Activated CD4-positive, alpha-beta T cell treated with anti-CD3 and anti-CD28 coated beads, Interleukin-2, Interleukin-4, amounts not matched to agents 100 ng/mL and 50 ng/mL, durations not matched to agents 16 hours and 8 hours (primary cell): ENCODE data around the gene EAF1.
"Not testable (repeated sequence)": the region's sequence is repeated elsewhere in the genome, so short reads cannot be mapped to it uniquely, and the experiment has no call there.

Experiments used
- DNase-seq: peaks from one replicate; pipeline ENCODE4 v3.0.0-alpha.2; 2020; ENCODE audit warnings: low spot score

EAF1 gene

GRCh38 chr3:15452156-15452555 lies 24.8 kb downstream of the EAF1 start:
- no peak for DNase-seq

GRCh38 chr3:15452961-15453360 lies 25.6 kb downstream of the EAF1 start:
- DNase-seq: no peak

GRCh38 chr3:15453501-15453900 lies 26.1 kb downstream of the EAF1 start:
- DNase-seq: no peak

- no peak for DNase-seq
These were observed 26.7 kb downstream of the EAF1 start for GRCh38 chr3:15453991-15454625.

GRCh38 chr3:15454965-15455364 lies 27.6 kb downstream of the EAF1 start:
- no peak for DNase-seq

GRCh38 chr3:15455756-15456155 lies 28.4 kb downstream of the EAF1 start:
- no peak for DNase-seq

- DNase-seq: no peak
These were observed 28.9 kb downstream of the EAF1 start for GRCh38 chr3:15456321-15456720.

- not testable (repeated sequence) for DNase-seq
These were observed 29.5 kb downstream of the EAF1 start for GRCh38 chr3:15456915-15457314.

- no peak for DNase-seq
These were observed 30.9 kb downstream of the EAF1 start for GRCh38 chr3:15458212-15458780.

- peak; percentile 7 for DNase-seq
These were observed 33.6 kb downstream of the EAF1 start for GRCh38 chr3:15460891-15461531.

- no peak for DNase-seq
These were observed 35.1 kb downstream of the EAF1 start for GRCh38 chr3:15462451-15462850.

GRCh38 chr3:15465876-15466585 lies 38.6 kb downstream of the EAF1 start:
- no peak for DNase-seq

- DNase-seq: no peak
These were observed 40.1 kb downstream of the EAF1 start for GRCh38 chr3:15467227-15468181.

GRCh38 chr3:15470261-15470660 lies 42.9 kb downstream of the EAF1 start:
- DNase-seq: no peak

- DNase-seq: no peak
These were observed 43.5 kb downstream of the EAF1 start for GRCh38 chr3:15470849-15471248.

- DNase-seq: no peak
These were observed 44.5 kb downstream of the EAF1 start for GRCh38 chr3:15471861-15472260.

- no peak for DNase-seq
These were observed 47.8 kb downstream of the EAF1 start for GRCh38 chr3:15475161-15475560.

- DNase-seq: no peak
These were observed 49.0 kb downstream of the EAF1 start for GRCh38 chr3:15476378-15476777.

- no peak for DNase-seq
These were observed 50.7 kb downstream of the EAF1 start for GRCh38 chr3:15477951-15478639.

- no peak for DNase-seq
These were observed 51.2 kb downstream of the EAF1 start for GRCh38 chr3:15478640-15478979.
